Astrocyte of the spinal cord (primary cell): Measurements from ENCODE around the gene PITPNC1.
A peak's percentile ranks its signal among the peaks of the same experiment; 100 is the strongest.

Experiments
- DNase-seq: peaks from one replicate; pipeline ENCODE4 v3.0.0; 2011; ENCODE audit warnings: low read depth, low spot score
- H3K4me3 ChIP-seq: 2 replicates; pipeline ENCODE4 v1.5.1; 2011; ENCODE audit warnings: low read depth, mild to moderate bottlenecking, low read length, moderate library complexity
- in situ Hi-C: cut with HindIII; loops from 2 replicates; pipeline ENCODE4 v1.10.0; 2017; ENCODE audit warnings: low sequenced_read_pairs
- TF ChIP-seq, protein P1 (sequence below): IDR thresholded peaks from 2 replicates; pipeline ENCODE4 v1.5.1; 2012; ENCODE audit warnings: low read depth, mild to moderate bottlenecking, low read length, inconsistent platforms

PITPNC1 gene

DNA sequence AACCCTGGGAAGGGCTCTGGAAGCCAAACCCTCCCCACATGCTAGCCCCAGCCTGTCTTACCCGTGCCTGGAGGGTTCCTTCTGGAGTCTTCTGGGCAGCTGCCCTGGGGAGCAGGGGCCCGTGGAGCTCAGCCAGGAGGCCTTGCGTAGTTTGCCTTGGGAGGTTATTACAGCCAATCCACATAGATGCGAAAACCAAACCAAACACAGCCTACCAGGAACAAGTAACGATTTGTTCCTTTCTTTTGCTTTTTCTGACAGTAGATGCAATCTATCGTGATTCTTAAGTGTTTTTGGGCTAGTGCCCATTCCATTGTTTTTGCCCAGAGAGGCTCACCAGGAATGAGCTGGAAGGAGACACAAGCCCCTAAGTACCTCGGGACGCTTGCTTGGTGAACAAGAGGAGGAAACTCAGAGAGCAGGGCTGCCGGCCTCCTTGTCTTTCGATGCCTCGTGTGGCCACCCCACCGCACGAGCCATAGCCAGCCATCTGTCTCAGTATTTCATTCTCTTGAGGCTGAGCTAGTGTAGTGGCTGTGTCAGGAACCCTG, 238.0 kb downstream of the PITPNC1 start:
- in situ Hi-C loops, result no loop called here
- TF ChIP-seq, protein P1, sequence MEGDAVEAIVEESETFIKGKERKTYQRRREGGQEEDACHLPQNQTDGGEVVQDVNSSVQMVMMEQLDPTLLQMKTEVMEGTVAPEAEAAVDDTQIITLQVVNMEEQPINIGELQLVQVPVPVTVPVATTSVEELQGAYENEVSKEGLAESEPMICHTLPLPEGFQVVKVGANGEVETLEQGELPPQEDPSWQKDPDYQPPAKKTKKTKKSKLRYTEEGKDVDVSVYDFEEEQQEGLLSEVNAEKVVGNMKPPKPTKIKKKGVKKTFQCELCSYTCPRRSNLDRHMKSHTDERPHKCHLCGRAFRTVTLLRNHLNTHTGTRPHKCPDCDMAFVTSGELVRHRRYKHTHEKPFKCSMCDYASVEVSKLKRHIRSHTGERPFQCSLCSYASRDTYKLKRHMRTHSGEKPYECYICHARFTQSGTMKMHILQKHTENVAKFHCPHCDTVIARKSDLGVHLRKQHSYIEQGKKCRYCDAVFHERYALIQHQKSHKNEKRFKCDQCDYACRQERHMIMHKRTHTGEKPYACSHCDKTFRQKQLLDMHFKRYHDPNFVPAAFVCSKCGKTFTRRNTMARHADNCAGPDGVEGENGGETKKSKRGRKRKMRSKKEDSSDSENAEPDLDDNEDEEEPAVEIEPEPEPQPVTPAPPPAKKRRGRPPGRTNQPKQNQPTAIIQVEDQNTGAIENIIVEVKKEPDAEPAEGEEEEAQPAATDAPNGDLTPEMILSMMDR, result no peak
- peak; percentile 52 for DNase-seq
- no peak overlapping the region for H3K4me3 ChIP-seq

DNA sequence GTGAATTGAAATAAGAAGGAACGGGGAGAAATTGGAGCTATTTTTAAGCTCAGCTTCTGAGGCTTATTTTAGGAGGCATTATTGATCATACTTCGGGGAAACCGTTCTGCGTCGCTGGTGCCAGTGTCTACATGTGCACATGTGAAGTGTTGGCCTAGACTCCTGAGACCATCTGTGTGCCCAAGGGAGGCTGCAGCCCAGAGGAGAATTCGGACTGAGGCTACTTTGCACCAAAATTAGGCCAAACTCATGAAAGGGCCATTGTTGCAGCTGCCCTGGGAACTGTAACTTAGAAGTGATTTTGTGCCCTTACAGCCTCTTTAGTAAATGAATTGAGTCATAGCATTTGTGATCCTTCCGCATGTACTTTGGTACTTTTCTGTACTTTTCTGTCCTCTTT, 238.7 kb downstream of the PITPNC1 start:
- H3K4me3 ChIP-seq, result no peak overlapping the region
- in situ Hi-C loops, result no loop called here
- no peak for DNase-seq
- TF ChIP-seq, protein P1, result no peak

DNA sequence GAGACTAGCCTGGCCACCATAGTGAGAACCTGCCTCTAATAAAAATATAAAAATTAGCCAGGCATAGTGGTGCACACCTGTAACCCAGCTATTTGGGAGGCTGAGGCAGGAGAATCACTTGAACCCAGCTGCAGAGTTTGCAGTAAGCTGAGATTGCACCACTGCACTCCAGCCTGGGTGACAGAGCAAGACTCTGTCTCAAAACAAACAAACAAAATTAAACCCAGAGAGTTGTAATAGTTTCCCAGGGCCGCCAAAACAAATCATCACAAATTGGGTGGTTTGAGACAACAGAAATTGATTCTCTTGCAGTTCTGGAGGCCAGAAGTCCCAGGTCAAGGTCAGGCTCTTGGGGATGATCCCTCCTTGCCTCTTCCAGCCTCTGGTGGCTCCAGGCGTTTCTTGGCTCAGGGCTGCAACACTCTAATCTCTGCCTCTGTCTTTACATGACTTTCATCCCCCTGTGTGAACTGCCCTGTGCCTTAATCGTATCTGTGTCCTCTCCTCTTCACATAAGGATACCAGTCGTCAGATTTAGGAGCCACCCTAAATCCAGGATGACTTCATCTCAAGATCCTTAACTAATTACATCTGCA, 240.3 kb downstream of the PITPNC1 start:
- TF ChIP-seq, protein P1, result no peak
- DNase-seq, result no peak
- H3K4me3 ChIP-seq, result no peak overlapping the region
- in situ Hi-C loops, result no loop called here

DNA sequence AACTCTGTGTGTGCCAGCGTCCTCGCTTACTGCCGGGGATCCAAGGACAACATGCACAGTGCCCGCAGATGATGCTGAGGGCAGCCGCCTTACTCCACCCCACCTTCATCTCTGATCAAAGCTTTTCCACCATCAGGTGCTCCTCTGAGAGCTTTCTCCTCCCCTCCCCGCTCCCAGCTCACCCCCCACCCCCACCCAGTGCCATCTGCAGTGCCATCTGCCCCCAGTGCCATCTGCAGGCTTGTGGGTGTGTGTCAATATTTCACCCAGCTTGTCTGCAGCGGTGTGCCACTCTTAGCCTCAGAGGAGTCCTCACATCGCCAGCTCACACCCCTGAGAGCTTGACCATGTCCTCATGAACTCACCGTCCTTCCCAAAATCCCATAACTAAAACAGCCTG, 242.5 kb downstream of the PITPNC1 start:
- in situ Hi-C loops, result no loop called here
- no peak for DNase-seq
- no peak overlapping the region for H3K4me3 ChIP-seq
- TF ChIP-seq, protein P1, result no peak

DNA sequence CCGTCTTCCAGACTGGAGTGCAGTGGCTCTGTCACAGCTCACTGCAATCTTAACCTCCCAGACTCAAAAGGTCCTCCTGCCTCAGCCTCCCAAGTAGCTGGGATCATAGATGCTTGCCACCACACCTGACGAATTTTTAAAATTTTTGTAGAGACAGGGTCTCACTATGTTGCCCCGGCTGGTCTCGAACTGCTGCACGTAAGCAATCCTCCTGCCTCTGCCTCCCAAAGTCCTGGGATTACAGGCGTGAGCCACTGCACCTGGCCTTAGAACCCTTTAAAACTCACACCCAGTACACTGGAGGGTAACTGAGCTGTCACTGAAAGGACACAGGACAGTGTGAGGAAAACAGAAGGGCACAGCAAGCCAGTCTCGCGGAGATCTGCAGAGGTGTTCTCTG, 243.0 kb downstream of the PITPNC1 start:
- H3K4me3 ChIP-seq, result no peak overlapping the region
- no peak for DNase-seq
- TF ChIP-seq, protein P1, result no peak
- in situ Hi-C loops, result no loop called here

DNA sequence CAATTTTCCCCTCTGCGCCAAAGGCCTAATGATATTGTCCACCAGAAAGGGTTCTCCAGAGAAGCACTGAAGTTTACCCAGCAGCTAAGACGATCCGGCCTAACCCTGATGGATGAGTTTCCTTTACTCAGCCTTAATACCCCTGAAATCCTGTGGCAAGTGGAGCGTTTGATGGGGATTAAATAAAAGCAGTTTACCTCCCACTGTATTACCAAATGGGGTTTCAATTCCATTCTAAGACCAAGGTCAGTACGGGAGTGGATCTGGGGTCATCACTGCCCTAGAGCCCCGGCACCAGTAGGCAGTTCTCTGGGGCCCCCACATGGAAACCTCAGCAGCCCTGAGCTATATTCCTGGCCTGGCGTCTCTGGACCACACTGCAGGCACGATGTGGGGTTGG, 243.6 kb downstream of the PITPNC1 start:
- no peak for DNase-seq
- in situ Hi-C loops, result no loop called here

More for the DNA sequence above, 243.6 kb downstream of the PITPNC1 start:
- no peak overlapping the region for H3K4me3 ChIP-seq
- TF ChIP-seq, protein P1, result no peak
